PFSK-1 (cell line): ENCODE results near the gene IL2RA.

Experiments used
- FOXP2 ChIP-seq: optimal IDR thresholded peaks from 2 replicates; pipeline ENCODE3; 2011; ENCODE audit warnings: borderline replicate concordance, control low read depth, inconsistent platforms; ENCODE audit not compliant: insufficient read depth; ENCODE audit errors: extremely low read length, extremely low read depth
- POLR2AphosphoS5 ChIP-seq: IDR thresholded peaks from 2 replicates; pipeline ENCODE4 v1.6.1; 2012; ENCODE audit warnings: low read depth, mild to moderate bottlenecking, control low read depth, low read length, moderate library complexity
- SIN3A ChIP-seq: IDR thresholded peaks from 2 replicates; pipeline ENCODE4 v1.6.1; 2012; ENCODE audit warnings: mild to moderate bottlenecking, low read length, moderate library complexity, borderline replicate concordance; ENCODE audit not compliant: insufficient read depth
- TAF1 ChIP-seq: IDR thresholded peaks from 2 replicates; pipeline ENCODE4 v1.6.1; 2012; ENCODE audit warnings: low read length, control low read depth, borderline replicate concordance; ENCODE audit not compliant: insufficient read depth
- TF ChIP-seq, protein P1 (sequence below), 2 experiments: IDR thresholded peaks; 2 replicates each; pipeline versions ENCODE4 v1.6.1 to v1.8.0; 2011 to 2012; ENCODE audit warnings: low read depth in 2 of 2, low read length in 2 of 2, control low read depth in 1 of 2, inconsistent platforms in 1 of 2, mild to moderate bottlenecking in 1 of 2, moderate library complexity in 1 of 2; ENCODE audit not compliant: insufficient read depth in 1 of 2

The IL2RA gene

GRCh38 chr10:6072215-6072934, 10.2 kb upstream of the IL2RA start:
- TF ChIP-seq SIN3A: no peak
- TF ChIP-seq TAF1: no peak
- TF ChIP-seq FOXP2: no peak
- TF ChIP-seq, protein P1, sequence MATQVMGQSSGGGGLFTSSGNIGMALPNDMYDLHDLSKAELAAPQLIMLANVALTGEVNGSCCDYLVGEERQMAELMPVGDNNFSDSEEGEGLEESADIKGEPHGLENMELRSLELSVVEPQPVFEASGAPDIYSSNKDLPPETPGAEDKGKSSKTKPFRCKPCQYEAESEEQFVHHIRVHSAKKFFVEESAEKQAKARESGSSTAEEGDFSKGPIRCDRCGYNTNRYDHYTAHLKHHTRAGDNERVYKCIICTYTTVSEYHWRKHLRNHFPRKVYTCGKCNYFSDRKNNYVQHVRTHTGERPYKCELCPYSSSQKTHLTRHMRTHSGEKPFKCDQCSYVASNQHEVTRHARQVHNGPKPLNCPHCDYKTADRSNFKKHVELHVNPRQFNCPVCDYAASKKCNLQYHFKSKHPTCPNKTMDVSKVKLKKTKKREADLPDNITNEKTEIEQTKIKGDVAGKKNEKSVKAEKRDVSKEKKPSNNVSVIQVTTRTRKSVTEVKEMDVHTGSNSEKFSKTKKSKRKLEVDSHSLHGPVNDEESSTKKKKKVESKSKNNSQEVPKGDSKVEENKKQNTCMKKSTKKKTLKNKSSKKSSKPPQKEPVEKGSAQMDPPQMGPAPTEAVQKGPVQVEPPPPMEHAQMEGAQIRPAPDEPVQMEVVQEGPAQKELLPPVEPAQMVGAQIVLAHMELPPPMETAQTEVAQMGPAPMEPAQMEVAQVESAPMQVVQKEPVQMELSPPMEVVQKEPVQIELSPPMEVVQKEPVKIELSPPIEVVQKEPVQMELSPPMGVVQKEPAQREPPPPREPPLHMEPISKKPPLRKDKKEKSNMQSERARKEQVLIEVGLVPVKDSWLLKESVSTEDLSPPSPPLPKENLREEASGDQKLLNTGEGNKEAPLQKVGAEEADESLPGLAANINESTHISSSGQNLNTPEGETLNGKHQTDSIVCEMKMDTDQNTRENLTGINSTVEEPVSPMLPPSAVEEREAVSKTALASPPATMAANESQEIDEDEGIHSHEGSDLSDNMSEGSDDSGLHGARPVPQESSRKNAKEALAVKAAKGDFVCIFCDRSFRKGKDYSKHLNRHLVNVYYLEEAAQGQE (IDR thresholded peaks at IDR 0.05; ENCODE audit: insufficient read depth in 1 of 2, low read depth in 2 of 2, low read length in 2 of 2): no peak
- TF ChIP-seq POLR2AphosphoS5: no peak

GRCh38 chr10:6071181-6072175, 9.3 kb upstream of the IL2RA start:
- no peak for TF ChIP-seq SIN3A
- TF ChIP-seq, protein P1 (IDR thresholded peaks at IDR 0.05; ENCODE audit: insufficient read depth in 1 of 2, low read depth in 2 of 2, low read length in 2 of 2): no peak
- no peak for TF ChIP-seq FOXP2
- no peak for TF ChIP-seq TAF1
- TF ChIP-seq POLR2AphosphoS5: no peak

DNA sequence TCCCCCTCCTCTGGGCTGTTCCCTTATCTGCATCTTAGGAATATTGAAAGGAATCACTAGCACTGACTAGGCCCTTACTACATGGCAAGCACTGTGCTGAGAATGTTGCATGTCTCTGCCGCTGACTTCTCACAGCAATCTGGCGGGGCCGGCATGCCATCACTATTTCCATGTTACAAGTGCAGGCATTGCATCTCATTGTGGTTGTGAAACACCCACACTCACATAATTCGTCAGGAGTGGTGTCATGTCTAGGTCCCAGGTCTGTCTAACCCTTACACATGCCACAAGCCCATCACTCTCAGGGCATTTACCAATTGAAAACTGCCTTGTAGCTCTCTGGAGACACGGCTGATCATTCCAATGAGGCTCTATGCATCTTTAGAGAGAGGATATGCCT, 8.5 kb upstream of the IL2RA start:
- no peak for TF ChIP-seq TAF1
- TF ChIP-seq SIN3A: no peak
- no peak for TF ChIP-seq POLR2AphosphoS5
- TF ChIP-seq FOXP2: no peak
- TF ChIP-seq, protein P1 (IDR thresholded peaks at IDR 0.05; ENCODE audit: insufficient read depth in 1 of 2, low read depth in 2 of 2, low read length in 2 of 2): no peak

GRCh38 chr10:6069081-6069931, 7.1 kb upstream of the IL2RA start:
- TF ChIP-seq FOXP2 (no peak), SIN3A (no peak), TAF1 (no peak), POLR2AphosphoS5 (no peak)
- TF ChIP-seq, protein P1 (IDR thresholded peaks at IDR 0.05; ENCODE audit: insufficient read depth in 1 of 2, low read depth in 2 of 2, low read length in 2 of 2): no peak
